GM15510 (cell line): Measurements from ENCODE around the gene CHID1.

Source experiments
- POLR2A ChIP-seq: IDR thresholded peaks from 3 replicates; pipeline ENCODE4 v1.6.1; 2011; ENCODE audit warnings: borderline replicate concordance; ENCODE audit not compliant: insufficient read length; ENCODE audit errors: extremely low read depth

CHID1 gene

DNA sequence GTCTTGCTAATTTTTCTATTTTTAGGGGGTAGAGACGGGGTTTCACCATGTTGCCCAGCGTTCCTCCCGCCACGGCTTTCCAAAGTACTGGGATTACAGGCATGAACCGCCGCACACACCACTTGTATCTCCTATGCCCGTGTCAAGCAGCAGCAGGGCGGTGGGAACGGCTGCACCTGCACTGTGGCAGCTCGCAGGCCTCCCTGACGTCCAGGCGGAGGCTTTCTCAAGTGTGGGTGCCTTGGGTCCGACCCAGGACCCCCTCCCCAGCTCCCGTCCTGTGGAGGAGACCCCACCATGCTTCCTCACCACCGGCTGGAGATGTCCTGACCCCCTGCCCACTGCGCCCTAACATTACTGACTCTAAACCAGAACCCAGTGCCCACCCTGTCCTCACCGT lies 42.2 kb downstream of the CHID1 start:
- TF ChIP-seq POLR2A, result no peak

DNA sequence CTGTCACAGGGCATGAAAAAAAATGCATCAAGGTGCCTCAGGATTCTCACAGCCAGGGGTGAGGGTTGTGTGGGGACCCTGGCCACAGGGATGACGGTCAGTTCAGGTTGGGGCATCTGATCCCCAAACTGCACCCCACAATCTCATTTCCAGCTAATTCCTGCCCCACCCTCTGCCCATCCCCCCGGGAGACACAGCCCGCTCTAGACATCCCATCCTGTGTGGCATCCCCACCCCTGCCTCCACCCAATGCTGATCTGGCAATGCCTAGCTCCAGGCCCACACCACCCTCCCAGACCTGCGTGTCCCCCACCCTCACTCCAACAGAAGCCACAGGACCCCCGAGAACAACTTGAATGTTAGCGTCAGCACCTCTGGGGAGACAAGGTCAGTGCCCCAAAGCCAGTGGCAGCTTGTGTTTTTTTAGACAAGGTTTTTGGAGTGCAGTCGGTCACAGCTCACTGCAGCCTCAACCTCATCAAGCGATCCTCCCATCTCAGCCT lies 42.7 kb downstream of the CHID1 start:
- TF ChIP-seq POLR2A, result no peak

DNA sequence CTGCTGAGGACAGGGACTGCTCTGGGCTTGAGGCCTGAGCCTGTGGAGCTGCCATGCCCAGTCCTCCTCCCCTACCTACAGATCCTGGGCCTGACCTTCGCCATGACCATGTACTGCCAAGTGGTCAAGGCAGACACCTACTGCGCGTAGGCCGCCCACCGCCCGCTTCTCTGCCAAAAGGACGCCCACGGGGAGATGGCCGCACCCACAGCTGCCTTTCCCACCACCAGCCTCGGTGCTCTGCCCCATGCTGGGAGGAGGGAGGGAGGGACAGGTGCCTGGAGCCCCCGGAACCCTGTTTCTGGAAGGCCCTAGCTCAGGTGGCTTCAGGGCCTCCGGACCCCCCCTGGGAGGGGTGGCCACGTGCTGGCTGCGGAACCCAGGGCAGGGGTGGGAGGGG lies 44.1 kb downstream of the CHID1 start:
- TF ChIP-seq POLR2A, result no peak

DNA sequence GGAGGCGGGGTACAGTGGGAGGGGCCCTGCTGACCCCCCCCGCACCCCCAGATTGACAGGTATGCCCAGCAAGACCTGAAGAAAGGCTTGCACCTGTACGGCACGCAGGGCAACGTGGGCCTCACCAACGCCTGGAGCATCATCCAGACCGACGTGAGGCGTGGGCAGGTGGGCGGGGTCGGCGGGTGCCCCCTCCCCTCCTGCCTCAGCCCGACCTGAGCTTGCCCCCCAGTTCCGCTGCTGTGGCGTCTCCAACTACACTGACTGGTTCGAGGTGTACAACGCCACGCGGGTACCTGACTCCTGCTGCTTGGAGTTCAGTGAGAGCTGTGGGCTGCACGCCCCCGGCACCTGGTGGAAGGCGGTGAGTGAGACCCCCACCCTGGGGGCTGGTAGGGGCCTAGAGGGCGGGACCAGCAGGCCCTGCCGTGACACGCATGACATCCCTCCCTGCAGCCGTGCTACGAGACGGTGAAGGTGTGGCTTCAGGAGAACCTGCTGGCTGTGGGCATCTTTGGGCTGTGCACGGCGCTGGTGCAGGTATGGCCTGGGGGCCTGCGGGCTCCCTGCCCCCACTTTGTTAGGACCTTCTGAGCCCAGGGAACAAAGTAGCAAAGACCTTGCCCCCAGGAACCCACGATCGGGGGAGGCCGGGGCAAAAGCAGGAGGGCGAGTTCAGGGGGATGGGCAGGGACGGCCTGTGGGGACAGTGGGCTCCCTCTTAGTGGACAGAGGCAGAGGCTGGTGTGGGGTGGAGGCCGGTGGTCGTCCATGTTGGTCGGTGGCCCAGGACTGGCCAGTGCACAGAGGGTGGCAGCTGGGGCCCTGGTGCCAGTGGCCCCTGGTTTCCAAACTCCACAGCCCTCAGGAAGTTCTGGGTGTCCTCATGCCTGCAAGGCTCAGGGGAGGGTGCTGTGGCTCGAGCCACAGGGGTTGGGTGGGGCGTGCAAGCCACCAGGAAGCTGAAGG lies 44.9 kb downstream of the CHID1 start:
- TF ChIP-seq POLR2A, result no peak

DNA sequence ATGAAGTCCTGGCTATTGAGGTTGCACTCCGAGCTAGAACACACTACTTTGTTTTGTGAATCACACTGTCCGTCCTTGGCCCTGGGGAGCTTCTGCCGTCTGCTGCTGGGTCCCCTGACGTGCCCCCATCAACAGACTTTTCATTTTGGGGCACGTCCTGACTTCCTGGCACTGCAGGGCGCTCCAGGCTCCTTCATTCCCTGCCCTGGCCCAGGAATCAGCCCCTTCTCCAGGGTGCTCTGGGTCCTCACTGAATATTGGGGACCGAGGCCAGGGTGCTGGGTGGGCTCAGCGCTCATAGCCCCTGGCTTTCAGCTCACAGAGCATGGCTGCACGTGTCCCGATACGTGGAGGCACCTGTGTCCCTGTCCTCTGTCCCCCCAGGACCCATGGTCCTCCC lies 45.7 kb downstream of the CHID1 start:
- TF ChIP-seq POLR2A, result no peak

DNA sequence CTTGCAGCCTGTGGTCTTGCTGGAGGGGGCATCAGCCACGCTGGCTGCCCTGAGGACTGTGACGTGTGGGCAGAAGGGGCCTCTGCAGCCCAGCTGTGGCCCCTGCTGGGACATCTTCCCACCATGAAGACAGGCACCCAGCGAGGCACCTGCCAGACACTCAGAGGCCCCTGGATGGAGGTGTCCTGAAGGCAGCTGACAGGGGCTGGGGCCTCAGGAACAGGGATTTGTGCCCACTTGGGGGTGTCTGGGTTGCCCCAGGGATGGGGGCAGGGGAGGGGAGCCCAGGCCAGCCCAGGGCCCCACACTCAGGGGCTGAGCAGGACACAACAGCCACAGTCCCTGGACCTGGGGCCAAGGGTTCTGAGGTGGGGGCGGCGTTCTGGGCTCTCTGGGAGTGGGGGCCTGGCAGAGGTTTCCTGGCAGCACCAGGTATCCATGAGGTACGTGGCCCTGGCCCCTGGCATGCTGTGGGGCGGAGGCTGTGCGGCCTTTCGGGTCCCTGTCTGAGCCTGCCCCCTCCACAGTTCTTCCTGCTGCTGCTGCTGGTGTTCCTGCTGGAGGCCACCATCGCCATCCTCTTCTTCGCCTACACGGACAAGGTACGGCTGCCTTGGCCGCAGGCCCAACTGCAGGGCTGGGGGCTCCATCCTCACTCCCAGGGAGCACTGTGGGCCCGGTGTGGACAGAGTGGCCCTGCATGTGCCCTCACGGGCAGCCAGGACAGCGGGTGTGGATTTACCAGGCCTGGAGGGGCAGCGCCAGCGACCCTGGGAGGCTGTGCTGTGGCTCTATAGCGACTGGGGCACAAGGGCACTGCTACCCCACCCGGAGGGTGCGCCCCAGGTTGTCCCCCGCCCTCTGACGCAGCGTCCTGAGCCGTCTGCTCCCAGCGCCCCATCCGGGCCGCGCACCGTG lies 46.4 kb downstream of the CHID1 start:
- TF ChIP-seq POLR2A, result no peak

DNA sequence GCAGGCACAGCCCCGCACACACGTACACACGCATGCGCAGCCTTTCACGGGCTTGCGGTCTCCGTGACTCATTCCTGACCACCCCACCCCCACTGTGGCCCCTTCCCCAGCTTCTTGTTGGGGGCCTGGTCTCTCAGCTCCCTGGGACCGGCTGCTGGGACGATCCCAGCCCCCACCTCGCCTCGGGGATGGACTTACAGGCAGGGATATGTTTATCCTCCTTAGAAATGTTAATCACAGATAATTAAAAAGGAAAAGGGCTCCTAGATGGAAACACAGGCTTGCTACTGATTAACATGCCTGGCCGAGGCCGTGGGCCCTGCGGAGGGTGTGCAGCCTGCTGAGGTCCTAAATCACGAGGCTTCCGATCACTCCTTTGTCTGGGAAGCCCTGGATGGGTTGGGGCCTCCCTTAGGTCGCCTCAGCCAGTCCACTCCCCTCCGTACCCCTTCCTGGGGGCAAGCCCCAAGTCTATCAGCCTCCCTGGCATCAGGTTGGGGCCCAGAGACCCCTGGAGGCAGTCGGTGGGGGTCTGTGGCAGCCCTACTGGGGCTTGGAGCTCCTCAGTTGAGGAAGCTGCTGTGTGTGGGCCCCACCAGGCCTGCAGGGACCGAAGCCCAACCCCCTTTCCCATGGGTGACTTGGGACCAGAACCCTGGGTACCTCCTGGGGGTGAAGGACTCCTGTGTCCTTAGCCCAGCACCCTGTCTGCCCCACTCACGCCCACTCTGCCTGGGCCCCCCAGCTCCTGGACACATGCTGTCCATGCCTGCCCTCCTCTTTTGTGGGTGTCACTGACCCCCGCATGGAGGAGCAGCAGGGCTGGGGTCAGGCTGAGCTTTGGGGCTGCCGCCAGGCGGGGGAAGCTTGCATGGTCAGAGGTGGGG lies 47.3 kb downstream of the CHID1 start:
- no peak for TF ChIP-seq POLR2A

DNA sequence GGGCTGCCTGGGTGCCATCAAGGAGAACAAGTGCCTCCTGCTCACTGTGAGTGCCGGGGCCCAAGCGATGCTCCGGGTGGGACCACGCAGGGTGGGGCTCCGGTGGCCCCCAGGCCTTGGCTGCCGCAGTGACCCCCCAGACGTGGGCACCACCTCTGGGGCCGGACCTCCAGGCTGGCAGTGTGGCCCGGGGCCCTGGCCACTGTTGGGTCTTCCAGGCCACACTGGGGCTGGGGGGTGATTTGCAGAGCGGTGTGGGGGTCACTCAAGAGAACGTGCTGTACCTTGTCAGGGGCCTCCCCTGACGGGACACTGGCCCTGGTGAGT lies 48.0 kb downstream of the CHID1 start:
- no peak for TF ChIP-seq POLR2A

DNA sequence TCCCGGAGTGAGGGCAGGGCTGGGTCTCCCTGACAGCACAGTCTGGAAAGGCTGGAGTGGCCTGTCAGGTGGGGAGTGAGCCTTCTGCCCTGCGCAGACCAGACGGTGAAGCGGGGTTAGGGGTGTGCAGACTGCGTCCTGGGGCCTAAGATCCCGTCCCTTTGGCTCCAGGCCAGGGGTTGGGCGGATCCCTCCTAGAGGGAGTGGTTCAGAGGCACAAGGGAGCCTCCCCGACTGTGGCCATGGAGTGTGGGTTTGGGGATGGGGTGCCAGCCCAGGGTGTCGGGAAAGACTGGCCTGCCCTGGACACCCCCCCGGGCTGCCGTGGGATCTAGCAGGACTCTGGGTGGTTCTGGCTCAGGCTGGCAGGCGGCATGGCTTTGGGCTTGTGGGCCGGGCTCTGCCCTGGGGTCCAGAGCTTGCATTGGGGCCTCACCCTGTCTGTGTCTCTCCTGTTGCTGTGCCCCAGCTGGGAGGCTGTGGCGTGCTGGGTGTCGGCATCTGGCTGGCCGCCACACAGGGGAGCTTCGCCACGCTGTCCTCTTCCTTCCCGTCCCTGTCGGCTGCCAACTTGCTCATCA lies 48.4 kb downstream of the CHID1 start:
- TF ChIP-seq POLR2A, result no peak

DNA sequence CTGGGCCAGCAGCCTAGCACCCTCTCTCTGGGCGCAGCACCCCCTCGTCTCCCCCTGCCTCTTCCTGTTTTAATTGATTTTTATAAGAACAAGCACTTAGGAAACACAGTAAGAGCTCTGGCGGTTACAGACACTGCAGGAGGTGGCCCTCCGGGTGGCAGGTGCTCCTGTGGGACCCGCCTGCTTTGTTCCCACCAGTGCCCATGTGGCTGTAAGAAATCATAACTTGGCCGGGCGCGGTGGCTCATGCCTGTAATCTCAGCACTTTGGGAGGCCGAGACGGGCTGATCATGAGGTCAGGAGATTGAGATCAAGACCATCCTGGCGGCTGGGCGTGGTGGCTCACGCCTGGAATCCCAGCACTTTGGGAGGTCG lies 49.5 kb downstream of the CHID1 start:
- no peak for TF ChIP-seq POLR2A

DNA sequence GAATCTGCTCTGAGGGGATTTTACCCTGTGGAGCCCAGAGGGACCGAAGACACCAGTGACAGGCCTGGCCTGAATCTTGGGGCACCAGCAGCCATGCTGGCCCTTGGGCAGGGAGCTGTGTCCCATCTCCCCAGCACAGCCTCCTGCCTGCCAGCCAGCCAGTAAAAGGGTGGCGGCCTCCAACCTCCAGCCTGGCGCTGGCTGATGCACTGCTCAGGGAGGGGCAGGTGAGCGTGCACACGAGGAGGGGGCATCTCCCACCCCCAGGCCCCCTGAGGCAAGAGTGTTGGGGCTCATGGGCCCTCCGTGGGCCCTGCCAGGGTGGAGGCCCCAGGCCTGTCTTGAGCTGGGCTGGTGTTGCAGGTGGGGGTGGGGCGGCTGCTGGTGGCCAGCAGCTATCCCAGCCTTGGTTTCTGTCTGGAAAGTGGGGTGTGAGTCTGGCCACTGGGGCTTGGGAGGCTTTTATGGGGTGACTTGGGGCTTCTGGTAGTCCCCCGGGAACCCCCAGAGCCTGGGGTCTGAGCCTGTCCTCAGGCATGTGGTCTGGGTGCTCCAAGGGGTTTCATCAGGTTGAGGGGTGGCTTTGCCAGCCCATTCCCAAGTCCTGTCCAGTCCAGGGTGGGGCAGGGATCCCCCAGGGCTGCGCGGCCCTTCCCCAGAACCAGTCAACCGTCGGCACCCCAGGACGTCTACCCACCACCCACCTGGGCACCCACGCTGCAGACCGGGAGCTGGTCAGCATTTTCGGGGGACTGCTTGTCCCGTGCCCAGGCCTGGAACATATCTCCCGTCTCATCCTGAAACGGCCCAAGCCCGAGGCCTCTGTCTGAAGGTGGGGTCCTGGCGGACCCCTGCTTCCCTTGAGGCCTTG lies 50.1 kb downstream of the CHID1 start:
- TF ChIP-seq POLR2A, result no peak

DNA sequence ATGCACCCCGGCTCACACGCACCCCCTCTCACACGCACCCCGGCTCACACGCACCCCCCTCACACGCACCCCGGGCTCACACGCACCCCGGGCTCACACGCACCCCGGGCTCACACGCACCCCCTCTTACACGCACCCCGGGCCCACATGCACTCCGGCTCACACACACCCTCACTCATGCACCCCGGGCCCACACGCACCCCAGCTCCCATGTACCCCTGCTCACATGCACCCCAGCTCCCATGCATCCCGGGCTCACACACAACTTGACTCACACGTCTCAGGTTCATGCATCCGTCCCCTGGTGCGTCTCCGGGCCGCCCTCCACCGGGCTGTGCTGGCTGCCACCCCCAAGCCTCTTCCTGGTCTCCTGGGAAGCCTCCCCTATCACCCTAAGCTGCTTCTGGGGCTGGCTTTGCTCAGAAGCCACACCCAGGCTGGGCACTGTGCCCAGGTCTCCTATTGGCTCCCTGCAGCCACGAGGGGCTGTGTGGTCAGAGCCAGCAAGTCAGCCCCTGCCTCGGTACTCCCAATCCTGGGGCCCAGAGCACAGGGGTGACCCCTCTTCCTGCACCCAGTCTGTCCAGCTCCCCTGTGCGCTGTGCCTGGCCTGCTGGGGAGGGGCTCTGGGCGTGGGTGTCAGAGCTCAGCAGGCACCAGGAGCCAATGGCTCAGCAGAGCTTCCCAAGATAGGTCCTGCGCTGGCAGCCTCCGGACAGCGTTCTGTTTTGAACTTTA lies 51.0 kb downstream of the CHID1 start:
- TF ChIP-seq POLR2A, result no peak
